Endothelial cell of umbilical vein (primary cell): ENCODE measurements around the gene MEF2D.

Experiments
- EZH2 ChIP-seq: IDR thresholded peaks from 2 replicates; pipeline ENCODE4 v1.6.1; 2012; ENCODE audit warnings: borderline replicate concordance, low read depth, mild to moderate bottlenecking, moderate library complexity, low read length, inconsistent platforms; ENCODE audit not compliant: severe bottlenecking
- MYC ChIP-seq: IDR thresholded peaks from one replicate; pipeline ENCODE4 v1.6.1; 2011; ENCODE audit warnings: mild to moderate bottlenecking, low read depth, low read length
- POLR2A ChIP-seq: IDR thresholded peaks from 2 replicates; pipeline ENCODE4 v1.6.1; 2012; ENCODE audit warnings: low read depth, mild to moderate bottlenecking, control low read depth, low read length
- TF ChIP-seq, protein P1 (sequence below), 2 donors: IDR thresholded peaks; 1 replicate in 1 of 2; 2 replicates in 1 of 2; pipeline ENCODE4 v1.5.1; 2011; ENCODE audit warnings: low read length in 2 of 2, mild to moderate bottlenecking in 2 of 2, moderate library complexity in 2 of 2, control low read depth in 1 of 2, inconsistent platforms in 1 of 2, low read depth in 1 of 2; ENCODE audit not compliant: insufficient read depth in 1 of 2; ENCODE audit errors: extremely low read depth in 1 of 2

DNA sequence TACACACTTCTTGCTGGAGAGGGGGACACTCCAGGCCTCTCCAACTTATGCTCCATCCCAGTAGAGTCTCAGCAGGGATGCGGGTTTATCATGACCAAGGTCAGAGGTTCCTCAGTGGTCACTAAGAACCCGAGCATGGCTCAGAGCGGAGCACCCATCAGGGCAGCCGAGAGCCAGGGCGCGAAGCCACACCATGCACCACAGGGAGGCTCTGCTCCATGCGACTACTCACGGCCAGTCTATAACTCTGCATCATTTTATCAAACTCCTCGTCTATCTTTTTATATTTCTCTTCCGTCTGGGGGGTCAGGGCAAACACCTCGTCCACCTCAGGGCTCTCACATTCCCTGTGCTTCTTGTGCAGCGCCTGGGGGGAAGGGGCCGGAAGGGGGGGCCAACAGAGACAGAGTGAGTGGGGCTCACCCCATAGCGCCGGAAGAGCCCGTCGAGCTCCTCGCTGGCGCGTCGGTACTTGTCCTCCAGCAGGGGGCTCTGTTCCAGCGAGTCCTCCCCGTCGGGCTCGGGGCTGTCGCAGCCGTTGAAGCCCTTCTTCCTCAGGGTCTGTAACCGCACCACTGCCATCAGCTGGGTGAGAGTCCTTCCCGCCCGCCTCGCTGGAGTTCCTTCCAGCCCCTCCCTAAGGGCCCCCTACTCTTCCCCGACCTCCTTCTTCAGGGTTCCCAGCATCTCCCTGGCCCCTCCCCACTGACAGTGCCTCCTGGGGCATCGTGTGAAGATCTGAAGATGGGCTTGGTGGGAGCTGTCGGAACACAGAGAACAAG is 20.0 kb downstream of the MEF2D start:
- TF ChIP-seq, protein P1, sequence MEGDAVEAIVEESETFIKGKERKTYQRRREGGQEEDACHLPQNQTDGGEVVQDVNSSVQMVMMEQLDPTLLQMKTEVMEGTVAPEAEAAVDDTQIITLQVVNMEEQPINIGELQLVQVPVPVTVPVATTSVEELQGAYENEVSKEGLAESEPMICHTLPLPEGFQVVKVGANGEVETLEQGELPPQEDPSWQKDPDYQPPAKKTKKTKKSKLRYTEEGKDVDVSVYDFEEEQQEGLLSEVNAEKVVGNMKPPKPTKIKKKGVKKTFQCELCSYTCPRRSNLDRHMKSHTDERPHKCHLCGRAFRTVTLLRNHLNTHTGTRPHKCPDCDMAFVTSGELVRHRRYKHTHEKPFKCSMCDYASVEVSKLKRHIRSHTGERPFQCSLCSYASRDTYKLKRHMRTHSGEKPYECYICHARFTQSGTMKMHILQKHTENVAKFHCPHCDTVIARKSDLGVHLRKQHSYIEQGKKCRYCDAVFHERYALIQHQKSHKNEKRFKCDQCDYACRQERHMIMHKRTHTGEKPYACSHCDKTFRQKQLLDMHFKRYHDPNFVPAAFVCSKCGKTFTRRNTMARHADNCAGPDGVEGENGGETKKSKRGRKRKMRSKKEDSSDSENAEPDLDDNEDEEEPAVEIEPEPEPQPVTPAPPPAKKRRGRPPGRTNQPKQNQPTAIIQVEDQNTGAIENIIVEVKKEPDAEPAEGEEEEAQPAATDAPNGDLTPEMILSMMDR (IDR thresholded peaks at IDR 0.05; ENCODE audit: extremely low read depth in 1 of 2, insufficient read depth in 1 of 2, low read depth in 1 of 2, low read length in 2 of 2): peak; percentile 67 to 87
- TF ChIP-seq MYC (no peak), EZH2 (no peak), POLR2A (no peak)
